Measurements from ENCODE around the gene NAGK.
"Not testable (repeated sequence)": the region's sequence is repeated elsewhere in the genome, so short reads cannot be mapped to it uniquely, and the experiment has no call there.

NAGK gene

GRCh38 chr2:71067567-71068217 lies 756 bp upstream of the NAGK start:
- in situ Hi-C loops (cut with HindIII; ENCODE audit: low sequenced_read_pairs), result no loop called here

- in situ Hi-C loops (cut with HindIII; ENCODE audit: low sequenced_read_pairs), result no loop called here
These were observed 928 bp downstream of the NAGK start for GRCh38 chr2:71069376-71069775.

- in situ Hi-C loops (cut with HindIII; ENCODE audit: low sequenced_read_pairs), result no loop called here
These were observed 2.0 kb downstream of the NAGK start for GRCh38 chr2:71070294-71071093.

- in situ Hi-C loops (cut with HindIII; ENCODE audit: low sequenced_read_pairs), result no loop called here
These were observed 3.4 kb downstream of the NAGK start for GRCh38 chr2:71071681-71072398.

- in situ Hi-C loops (cut with HindIII; ENCODE audit: low sequenced_read_pairs), result no loop called here
These were observed 4.0 kb downstream of the NAGK start for GRCh38 chr2:71072492-71072891.

- in situ Hi-C loops (cut with HindIII; ENCODE audit: low sequenced_read_pairs), result no loop called here
These were observed 5.0 kb downstream of the NAGK start for GRCh38 chr2:71073475-71073874.

- in situ Hi-C loops (cut with HindIII; ENCODE audit: low sequenced_read_pairs), result no loop called here
These were observed 6.5 kb downstream of the NAGK start for GRCh38 chr2:71074893-71075395.

- in situ Hi-C loops (cut with HindIII; ENCODE audit: low sequenced_read_pairs), result no loop called here
These were observed 10.2 kb downstream of the NAGK start for GRCh38 chr2:71078624-71079023.

GRCh38 chr2:71082402-71083252 lies 14.2 kb downstream of the NAGK start:
- in situ Hi-C loops (cut with HindIII; ENCODE audit: low sequenced_read_pairs), result no loop called here

- in situ Hi-C loops (cut with HindIII; ENCODE audit: low sequenced_read_pairs), result not testable (repeated sequence)
These were observed 14.8 kb downstream of the NAGK start for GRCh38 chr2:71083297-71083696.

GRCh38 chr2:71083752-71084312 lies 15.4 kb downstream of the NAGK start:
- in situ Hi-C loops (cut with HindIII; ENCODE audit: low sequenced_read_pairs), result not testable (repeated sequence)

- in situ Hi-C loops (cut with HindIII; ENCODE audit: low sequenced_read_pairs), result not testable (repeated sequence)
These were observed 17.0 kb downstream of the NAGK start for GRCh38 chr2:71085325-71086003.

- in situ Hi-C loops (cut with HindIII; ENCODE audit: low sequenced_read_pairs), result not testable (repeated sequence)
These were observed 21.0 kb downstream of the NAGK start for GRCh38 chr2:71089475-71089874.

- in situ Hi-C loops (cut with HindIII; ENCODE audit: low sequenced_read_pairs), result not testable (repeated sequence)
These were observed 23.4 kb downstream of the NAGK start for GRCh38 chr2:71091808-71092207.

- in situ Hi-C loops (cut with HindIII; ENCODE audit: low sequenced_read_pairs), result not testable (repeated sequence)
These were observed 24.2 kb downstream of the NAGK start for GRCh38 chr2:71092491-71093260.

GRCh38 chr2:71100195-71100964 lies 31.9 kb downstream of the NAGK start:
- in situ Hi-C loops (cut with HindIII; ENCODE audit: low sequenced_read_pairs), result no loop called here

- in situ Hi-C loops (cut with HindIII; ENCODE audit: low sequenced_read_pairs), result no loop called here
These were observed 33.2 kb downstream of the NAGK start for GRCh38 chr2:71101656-71102055.

- in situ Hi-C loops (cut with HindIII; ENCODE audit: low sequenced_read_pairs), result no loop called here
These were observed 34.7 kb downstream of the NAGK start for GRCh38 chr2:71102981-71103681.

Data from DLD1 (cell line).